GM18951 (cell line): ENCODE data around the gene BRAP.
"Not testable (repeated sequence)": the region's sequence is repeated elsewhere in the genome, so short reads cannot be mapped to it uniquely, and the experiment has no call there.

ENCODE experiments used
- POLR2A ChIP-seq: IDR thresholded peaks from 4 replicates; pipeline ENCODE4 v1.6.1; 2011; ENCODE audit warnings: mild to moderate bottlenecking; ENCODE audit not compliant: insufficient read length, insufficient read depth; ENCODE audit errors: extremely low read depth
- in situ Hi-C: fragments of 300-500 bp; cut with MboI; formaldehyde crosslinking; loops from one replicate; pipeline ENCODE4 v1.12.0; 2022; ENCODE audit warnings: low sequenced_read_pairs, mixed read lengths, inconsistent platforms; ENCODE audit not compliant: unreplicated experiment

BRAP gene

GRCh38 chr12:111605911-111606766, 79.6 kb downstream of the BRAP start:
- TF ChIP-seq POLR2A: no peak
- in situ Hi-C loops: no loop called here

- in situ Hi-C loops: not testable (repeated sequence)
These were observed 82.9 kb downstream of the BRAP start for GRCh38 chr12:111602857-111603256.

- TF ChIP-seq POLR2A: no peak
- in situ Hi-C loops: no loop called here
These were observed 83.4 kb downstream of the BRAP start for GRCh38 chr12:111602348-111602747.

- in situ Hi-C loops: not testable (repeated sequence)
These were observed 84.8 kb downstream of the BRAP start for GRCh38 chr12:111600986-111601385.

GRCh38 chr12:111600205-111600642, 85.5 kb downstream of the BRAP start:
- no peak for TF ChIP-seq POLR2A
- in situ Hi-C loops: no loop called here

- peak; percentile 93 for TF ChIP-seq POLR2A
- in situ Hi-C loops: no loop called here
These were observed 86.1 kb downstream of the BRAP start for GRCh38 chr12:111599453-111600204.

DNA sequence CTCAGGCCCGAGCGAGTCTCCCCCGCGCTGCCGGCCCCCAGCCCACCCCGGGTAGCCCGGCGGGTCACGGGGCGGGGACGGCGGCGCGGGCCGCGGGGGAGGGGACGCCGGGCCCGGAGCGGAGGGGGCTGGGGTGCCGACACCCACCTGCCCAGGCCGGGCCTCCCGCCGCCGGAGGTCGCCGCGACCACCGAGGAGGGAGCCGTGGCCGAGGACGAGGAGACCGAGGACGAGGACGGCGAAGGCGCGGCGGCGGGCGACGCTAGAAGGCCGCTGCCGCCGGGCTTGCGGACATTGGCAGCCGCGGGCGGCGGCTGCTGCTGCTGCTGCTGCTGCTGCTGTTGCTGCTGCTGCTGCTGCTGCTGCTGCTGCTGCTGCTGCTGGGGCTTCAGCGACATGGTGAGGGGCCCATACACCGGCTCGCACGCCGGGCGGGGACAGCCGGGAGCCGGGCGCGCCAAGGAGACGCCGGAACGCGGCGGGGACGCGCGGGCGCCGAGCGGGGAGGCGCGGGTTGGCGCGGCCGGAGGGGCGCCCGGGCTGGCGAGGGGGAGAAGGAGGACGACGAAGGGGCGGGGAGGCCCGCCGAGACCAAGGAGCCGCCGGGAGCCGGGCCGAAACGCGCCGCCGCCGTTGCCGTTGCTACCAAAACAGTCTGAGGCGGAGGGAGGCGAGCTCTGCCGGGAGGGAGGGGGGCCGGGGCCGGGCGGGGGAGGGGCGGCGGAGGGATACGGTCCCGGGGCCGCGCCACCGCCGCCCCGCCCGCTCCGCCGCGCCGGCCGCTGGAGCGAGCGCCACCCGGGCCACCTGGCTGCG, 86.9 kb downstream of the BRAP start, which contains the start of gene ATXN2:
TSS of gene ATXN2 (minus strand) at position 679 of the 816 bp plus-strand sequence. CDS start at position 398, 281 bp downstream.
- in situ Hi-C loops: no loop called here
- no peak for TF ChIP-seq POLR2A

DNA sequence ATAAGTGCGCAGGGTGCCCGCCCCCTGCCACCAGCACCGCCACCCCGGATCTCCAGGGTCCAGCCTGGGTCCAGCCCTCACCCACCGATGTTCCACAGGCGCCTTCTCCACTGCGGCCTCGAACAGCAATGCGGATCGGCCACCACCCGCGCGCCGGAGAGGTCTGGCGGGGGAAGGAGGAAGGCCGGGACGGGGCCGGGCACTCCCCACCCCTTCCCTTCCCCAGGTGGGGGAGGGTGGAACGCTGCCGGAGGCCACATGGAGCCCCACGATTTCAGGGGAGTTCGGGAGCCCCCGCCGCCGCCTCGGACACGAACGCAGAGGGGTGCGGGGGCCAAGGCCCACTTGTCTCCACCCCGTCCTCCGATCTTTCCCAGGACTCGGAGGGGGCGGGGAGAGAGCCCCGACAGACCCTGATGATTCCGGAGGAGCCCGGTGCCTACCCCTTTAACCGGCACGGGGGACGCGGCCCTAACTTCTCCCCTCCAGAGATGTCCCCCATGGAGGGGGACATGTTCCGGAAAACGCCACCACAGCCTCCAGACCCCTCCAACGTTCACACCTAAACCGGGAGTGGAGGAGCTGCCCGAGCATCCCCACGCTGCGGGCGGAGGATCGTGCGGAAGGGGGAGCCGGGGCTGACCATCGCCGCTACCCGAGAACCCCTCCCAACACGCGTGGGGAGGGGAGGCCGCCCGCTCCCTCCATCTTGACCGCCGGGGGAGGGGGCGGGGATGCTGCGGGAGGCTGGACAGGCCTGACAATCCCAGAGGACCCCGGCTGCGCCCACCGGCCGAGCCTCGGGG, 87.7 kb downstream of the BRAP start:
- in situ Hi-C loops: no loop called here
- peak; percentile 28 for TF ChIP-seq POLR2A

DNA sequence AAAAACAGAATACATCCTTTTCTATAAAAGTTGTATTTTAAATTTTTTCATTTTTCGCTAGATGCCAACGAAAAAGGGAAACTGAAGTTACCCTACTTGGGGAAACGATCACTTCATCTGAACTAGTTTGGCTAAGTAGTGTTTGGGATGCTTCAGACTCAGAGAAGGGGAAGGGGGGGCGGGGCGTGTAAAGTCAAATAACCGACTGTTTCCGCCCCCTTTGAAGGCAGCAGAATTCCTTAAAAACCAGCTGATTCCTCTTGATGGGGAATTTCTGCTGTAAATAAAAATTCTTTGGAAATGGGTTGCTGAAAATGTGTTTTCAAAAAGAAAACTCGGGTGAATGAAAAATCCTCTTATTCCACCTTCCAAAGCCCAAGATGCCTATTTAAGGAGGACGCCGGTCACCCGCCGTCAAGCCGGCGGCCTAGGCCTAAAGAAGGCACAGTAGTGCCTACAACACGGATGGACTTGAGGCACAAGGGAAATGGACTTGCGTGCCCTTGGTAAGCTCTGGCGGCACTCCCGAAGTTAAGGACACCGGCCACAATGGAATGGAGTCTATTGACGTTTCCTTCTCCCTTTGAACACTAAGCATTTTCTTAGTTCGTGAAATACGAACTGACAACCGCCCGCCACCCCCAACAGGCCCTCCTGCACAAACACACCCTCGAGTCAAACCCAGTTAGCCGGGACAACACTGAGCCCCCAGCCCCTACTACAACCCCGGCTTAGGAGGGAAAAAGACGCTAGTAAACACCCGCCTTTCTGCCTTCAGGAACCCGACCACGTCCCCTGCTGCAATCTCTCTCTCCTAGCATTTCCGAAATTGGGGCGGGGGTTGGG, 88.5 kb downstream of the BRAP start:
- TF ChIP-seq POLR2A: no peak
- in situ Hi-C loops: no loop called here

DNA sequence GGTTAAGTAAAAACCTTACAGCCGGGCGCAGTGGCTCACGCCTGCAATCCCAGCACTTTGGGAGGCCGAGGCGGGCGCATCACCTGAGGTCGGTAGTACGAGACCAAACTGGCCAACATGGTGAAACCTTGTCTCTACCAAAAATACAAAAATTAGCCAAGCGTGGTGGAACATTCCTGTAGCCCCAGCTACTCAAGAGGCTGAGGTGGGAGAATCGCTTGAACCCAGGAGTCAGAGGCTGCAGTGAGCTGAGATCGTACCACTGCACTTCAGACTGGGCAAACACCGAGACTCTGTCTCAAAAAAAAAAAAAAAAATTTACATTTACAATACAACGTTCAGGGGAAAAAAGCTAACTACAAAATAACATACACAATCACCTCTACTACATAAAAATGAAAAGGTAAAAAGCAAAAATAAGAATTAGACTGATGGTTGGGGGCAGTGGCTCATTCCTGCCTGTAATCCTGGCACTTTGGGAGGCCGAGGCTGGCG, 90.4 kb downstream of the BRAP start:
- in situ Hi-C loops: not testable (repeated sequence)
